ENCODE measurements around the gene EXOC4. TPM values are rescaled to one million over a fixed set of nuclear protein-coding genes. Genes with fewer than 3 reads are reported as not detected.

Gene EXOC4
- total RNA-seq, 4 donors from 2014 or later, result 36.6 to 64.0 (median 57.4) TPM

GRCh38 chr7:133674079-133674763 is 421.3 kb downstream of the EXOC4 start:
- no peak for TF ChIP-seq POLR2AphosphoS5 (IDR thresholded peaks at IDR 0.05)
- TF ChIP-seq CTCF (IDR thresholded peaks at IDR 0.05), result no peak
- TF ChIP-seq POLR2A (IDR thresholded peaks at IDR 0.05; ENCODE audit: low read depth), result no peak
- TF ChIP-seq EP300 (IDR thresholded peaks at IDR 0.05), result no peak
- Histone ChIP-seq H3K4me1 (no peaks in the 10 kb centered on the region), H3K36me3 (no peaks in the 10 kb centered on the region), H3K27me3 (no peaks in the 10 kb centered on the region), H3K9me3 (no peaks in the 10 kb centered on the region), H3K4me3 (no peak overlapping the region), H3K27ac (replicated peaks in 1 of 4) (no peak overlapping the region)
- intact Hi-C loops (cut with DNase I), result no loop called here
- 86% methylated on average over 2 of the region's 2 CpGs for WGBS
- no peak for DNase-seq (ENCODE audit: extremely low spot score)

- H3K27me3 ChIP-seq, result no peaks in the 10 kb centered on the region
- TF ChIP-seq CTCF (IDR thresholded peaks at IDR 0.05) (no peak), EP300 (IDR thresholded peaks at IDR 0.05) (no peak), POLR2A (IDR thresholded peaks at IDR 0.05; ENCODE audit: low read depth) (no peak), POLR2AphosphoS5 (IDR thresholded peaks at IDR 0.05) (no peak)
- intact Hi-C loops (cut with DNase I), result no loop called here
- H3K27ac ChIP-seq (replicated peaks in 1 of 4), result no peak overlapping the region
- H3K9me3 ChIP-seq, result no peaks in the 10 kb centered on the region
- DNase-seq (ENCODE audit: extremely low spot score), result no peak
- 93% methylated on average over 8 of the region's 8 CpGs for WGBS
- no peak overlapping the region for H3K4me3 ChIP-seq
- H3K4me1 ChIP-seq, result no peaks in the 10 kb centered on the region
- no peaks in the 10 kb centered on the region for H3K36me3 ChIP-seq
Measured at GRCh38 chr7:133675510-133676218, 422.8 kb downstream of the EXOC4 start.

GRCh38 chr7:133676805-133677370 is 424.0 kb downstream of the EXOC4 start:
- DNase-seq (ENCODE audit: extremely low spot score), result no peak
- Histone ChIP-seq H3K36me3 (no peaks in the 10 kb centered on the region), H3K9me3 (no peaks in the 10 kb centered on the region), H3K27ac (replicated peaks in 1 of 4) (no peak overlapping the region), H3K4me3 (no peak overlapping the region), H3K27me3 (no peaks in the 10 kb centered on the region), H3K4me1 (no peaks in the 10 kb centered on the region)
- WGBS, result 82% methylated on average over 2 of the region's 2 CpGs
- intact Hi-C loops (cut with DNase I), result no loop called here
- no peak for TF ChIP-seq POLR2AphosphoS5 (IDR thresholded peaks at IDR 0.05)
- TF ChIP-seq EP300 (IDR thresholded peaks at IDR 0.05), result no peak
- TF ChIP-seq CTCF (IDR thresholded peaks at IDR 0.05), result no peak
- no peak for TF ChIP-seq POLR2A (IDR thresholded peaks at IDR 0.05; ENCODE audit: low read depth)

GRCh38 chr7:133678137-133678814 is 425.4 kb downstream of the EXOC4 start:
- no peaks in the 10 kb centered on the region for H3K36me3 ChIP-seq
- no peak overlapping the region for H3K4me3 ChIP-seq
- no peaks in the 10 kb centered on the region for H3K4me1 ChIP-seq
- no peaks in the 10 kb centered on the region for H3K27me3 ChIP-seq
- WGBS, result 93% methylated on average over 2 of the region's 2 CpGs
- TF ChIP-seq CTCF (IDR thresholded peaks at IDR 0.05), result no peak
- no peak for TF ChIP-seq EP300 (IDR thresholded peaks at IDR 0.05)
- no peaks in the 10 kb centered on the region for H3K9me3 ChIP-seq
- intact Hi-C loops (cut with DNase I), result no loop called here
- no peak for DNase-seq (ENCODE audit: extremely low spot score)
- H3K27ac ChIP-seq (replicated peaks in 1 of 4), result no peak overlapping the region
